GM12878 (cell line): ENCODE data around the gene ZNF350. TPM values are rescaled to one million over a fixed set of nuclear protein-coding genes. Genes with fewer than 3 reads are reported as not detected.
A peak's percentile ranks its signal among the peaks of the same experiment; 100 is the strongest.

Source experiments
- CREB1 ChIP-seq: IDR thresholded peaks from 2 replicates; pipeline ENCODE4 v1.6.1; 2012; ENCODE audit warnings: low read depth, mild to moderate bottlenecking, inconsistent platforms
- EZH2 ChIP-seq: IDR thresholded peaks from 2 replicates; pipeline ENCODE4 v1.6.1; 2012; ENCODE audit warnings: low read depth, mild to moderate bottlenecking, control low read depth, inconsistent platforms, low read length, borderline replicate concordance; ENCODE audit not compliant: control insufficient read depth
- HDGF ChIP-seq: fragments of 450-650 bp; IDR thresholded peaks from 2 replicates; pipeline ENCODE4 v1.6.1; 2016; ENCODE audit warnings: antibody characterized with exemption
- JUNB ChIP-seq: IDR thresholded peaks from 2 replicates; pipeline ENCODE4 v1.6.1; 2016; ENCODE audit warnings: antibody characterized with exemption, mild to moderate bottlenecking
- MEF2B ChIP-seq: fragments of 450-650 bp; IDR thresholded peaks from 2 replicates; pipeline ENCODE4 v1.6.1; 2018; ENCODE audit warnings: mild to moderate bottlenecking, moderate library complexity; ENCODE audit not compliant: partially characterized antibody, poor library complexity, severe bottlenecking
- MYB ChIP-seq: fragments of 150-350 bp; IDR thresholded peaks from 2 replicates; pipeline ENCODE4 v1.6.1; 2014; ENCODE audit warnings: mild to moderate bottlenecking, low read depth, low read length, borderline replicate concordance
- NFYB ChIP-seq: IDR thresholded peaks from 2 replicates; pipeline ENCODE4 v1.6.1; 2011; ENCODE audit warnings: low read depth, mild to moderate bottlenecking, low read length, improper control_type of control experiment, moderate library complexity; ENCODE audit not compliant: insufficient read depth
- NR2C2 ChIP-seq: IDR thresholded peaks from 2 replicates; pipeline ENCODE4 v1.6.1; 2011; ENCODE audit warnings: borderline replicate concordance, low read depth; ENCODE audit not compliant: control insufficient read depth, insufficient read length
- PAX5 ChIP-seq: IDR thresholded peaks from 2 replicates; pipeline ENCODE4 v1.6.1; 2011; ENCODE audit warnings: low read depth, low read length, borderline replicate concordance
- POLR2A ChIP-seq: IDR thresholded peaks from 2 replicates; pipeline ENCODE4 v1.6.1; 2011; ENCODE audit warnings: low read depth, mild to moderate bottlenecking, low read length
- POU2F2 ChIP-seq: IDR thresholded peaks from 3 replicates; pipeline ENCODE4 v1.6.1; 2011; ENCODE audit warnings: low read depth, mild to moderate bottlenecking, low read length, borderline replicate concordance
- RFX5 ChIP-seq: IDR thresholded peaks from 2 replicates; pipeline ENCODE4 v1.6.1; 2011; ENCODE audit warnings: low read depth, low read length, improper control_type of control experiment
- SMARCA5 ChIP-seq: fragments of 450-650 bp; IDR thresholded peaks from 2 replicates; pipeline ENCODE4 v1.6.1; 2017; ENCODE audit warnings: mild to moderate bottlenecking
- SP1 ChIP-seq: IDR thresholded peaks from one replicate; pipeline ENCODE4 v1.6.1; 2011; ENCODE audit warnings: low read depth, low read length
- ZNF24 ChIP-seq: fragments of 450-650 bp; IDR thresholded peaks from 2 replicates; pipeline ENCODE4 v1.6.1; 2017; ENCODE audit warnings: antibody characterized with exemption, mild to moderate bottlenecking
- polyA plus RNA-seq, 11 experiments: library from polyadenylated mRNA; depleted of rRNA in 4 of 11; unstranded in 6 of 11; stranded (reverse) in 5 of 11; fragments of >200 nt; fragmentation: Nextera tagmentation in 4 of 11; fragmentation: Illumina TruSeq in 1 of 11; extraction: Ambion mirVana in 4 of 11; extraction: Trizol in 1 of 11; gene quantifications; 1 replicate in 1 of 11; 2 replicates in 10 of 11; pipeline versions ENCODE4 v1.2.1 to v1.2.3, GENCODE V29; 2011 to 2016; ENCODE audit warnings: inconsistent platforms in 2 of 11, missing spikeins in 2 of 11, low read depth in 1 of 11
- total RNA-seq, 4 experiments: library from RNA; depleted of rRNA in 3 of 4; stranded (reverse); fragments of >200 nt in 3 of 4; fragmentation: Illumina TruSeq in 1 of 4; extraction: Trizol in 1 of 4; gene quantifications; 2 replicates each; pipeline versions ENCODE4 v1.2.1 to v1.2.3, GENCODE V29; 2013 to 2021
- TF ChIP-seq, protein P1 (sequence below): IDR thresholded peaks from 2 replicates; pipeline ENCODE4 v1.6.1; 2011; ENCODE audit warnings: borderline replicate concordance, low read depth, mild to moderate bottlenecking, moderate library complexity, low read length; ENCODE audit not compliant: insufficient read depth, poor library complexity, severe bottlenecking
- TF ChIP-seq, protein P2 (sequence below): fragments of 450-650 bp; formaldehyde crosslinking; IDR thresholded peaks from 2 replicates; pipeline ENCODE4 v1.5.0; 2022; ENCODE audit warnings: mild to moderate bottlenecking, missing genetic modification characterization
- TF ChIP-seq, protein P3 (sequence below): IDR thresholded peaks from 2 replicates; pipeline ENCODE4 v1.6.1; 2012; ENCODE audit warnings: low read depth, low read length, improper control_type of control experiment
- TF ChIP-seq, protein P4 (sequence below): fragments of 450-650 bp; conservative IDR thresholded peaks from 2 replicates; pipeline ENCODE4 v1.6.1; 2017; ENCODE audit warnings: mild to moderate bottlenecking, moderate library complexity

The ZNF350 gene
- total and polyA plus RNA-seq, 10 of the 15 experiments (the other 5 are each of a cell fraction or from before 2014, with no cell fraction given), result 6.4 to 11.8 (median 10.0) TPM

DNA sequence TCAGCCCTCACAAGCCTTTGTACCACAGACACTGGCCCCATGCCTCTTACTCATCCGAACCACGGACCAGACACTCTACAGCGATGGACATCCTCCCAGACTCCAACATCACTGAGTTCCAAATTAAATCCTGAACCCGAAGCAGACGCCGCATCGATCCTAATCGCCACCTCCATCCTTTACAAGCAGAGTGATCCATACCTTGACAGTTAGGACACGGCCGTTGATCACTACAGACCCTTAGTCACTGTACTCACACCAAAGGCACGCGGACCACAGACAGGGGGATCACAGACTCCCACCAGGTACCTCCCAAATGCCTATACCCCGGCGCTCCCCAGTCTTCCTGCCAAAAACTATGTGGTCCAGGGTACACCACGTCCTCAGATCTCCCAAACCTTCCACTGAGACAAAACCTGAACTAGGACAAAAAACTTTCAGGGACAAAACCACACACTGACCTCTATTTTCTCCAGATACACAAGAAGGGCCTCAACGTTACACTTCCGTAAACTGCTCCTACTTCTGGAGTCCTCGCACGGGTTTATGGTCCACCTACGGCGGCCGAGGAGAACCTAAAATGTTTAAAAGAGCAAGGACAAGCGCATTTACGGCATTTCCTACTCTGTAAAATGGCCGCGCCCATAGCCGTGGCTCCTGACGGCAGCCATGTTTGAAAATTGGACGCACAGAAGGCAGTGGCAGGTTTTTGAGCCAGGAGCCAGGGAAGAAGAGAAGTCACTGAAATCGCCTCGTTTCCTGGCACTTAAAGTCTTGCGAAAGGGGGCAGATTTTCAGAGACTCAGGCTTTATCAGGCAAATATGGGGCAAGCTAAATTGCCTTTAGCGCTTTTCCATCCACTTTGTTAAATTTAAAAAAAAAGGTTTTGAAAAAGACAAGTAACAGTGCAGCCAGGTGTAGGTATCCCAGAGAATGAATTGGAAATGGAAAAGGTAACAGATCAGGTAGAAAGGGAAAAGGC is at the start of gene ZNF350 (continued):
- TF ChIP-seq ZNF24, result no peak
- TF ChIP-seq PAX5, result no peak
- TF ChIP-seq, protein P1, sequence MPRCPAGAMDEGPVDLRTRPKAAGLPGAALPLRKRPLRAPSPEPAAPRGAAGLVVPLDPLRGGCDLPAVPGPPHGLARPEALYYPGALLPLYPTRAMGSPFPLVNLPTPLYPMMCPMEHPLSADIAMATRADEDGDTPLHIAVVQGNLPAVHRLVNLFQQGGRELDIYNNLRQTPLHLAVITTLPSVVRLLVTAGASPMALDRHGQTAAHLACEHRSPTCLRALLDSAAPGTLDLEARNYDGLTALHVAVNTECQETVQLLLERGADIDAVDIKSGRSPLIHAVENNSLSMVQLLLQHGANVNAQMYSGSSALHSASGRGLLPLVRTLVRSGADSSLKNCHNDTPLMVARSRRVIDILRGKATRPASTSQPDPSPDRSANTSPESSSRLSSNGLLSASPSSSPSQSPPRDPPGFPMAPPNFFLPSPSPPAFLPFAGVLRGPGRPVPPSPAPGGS, result no peak
- no peak for TF ChIP-seq NFYB
- no peak for TF ChIP-seq SMARCA5
- TF ChIP-seq, protein P2, sequence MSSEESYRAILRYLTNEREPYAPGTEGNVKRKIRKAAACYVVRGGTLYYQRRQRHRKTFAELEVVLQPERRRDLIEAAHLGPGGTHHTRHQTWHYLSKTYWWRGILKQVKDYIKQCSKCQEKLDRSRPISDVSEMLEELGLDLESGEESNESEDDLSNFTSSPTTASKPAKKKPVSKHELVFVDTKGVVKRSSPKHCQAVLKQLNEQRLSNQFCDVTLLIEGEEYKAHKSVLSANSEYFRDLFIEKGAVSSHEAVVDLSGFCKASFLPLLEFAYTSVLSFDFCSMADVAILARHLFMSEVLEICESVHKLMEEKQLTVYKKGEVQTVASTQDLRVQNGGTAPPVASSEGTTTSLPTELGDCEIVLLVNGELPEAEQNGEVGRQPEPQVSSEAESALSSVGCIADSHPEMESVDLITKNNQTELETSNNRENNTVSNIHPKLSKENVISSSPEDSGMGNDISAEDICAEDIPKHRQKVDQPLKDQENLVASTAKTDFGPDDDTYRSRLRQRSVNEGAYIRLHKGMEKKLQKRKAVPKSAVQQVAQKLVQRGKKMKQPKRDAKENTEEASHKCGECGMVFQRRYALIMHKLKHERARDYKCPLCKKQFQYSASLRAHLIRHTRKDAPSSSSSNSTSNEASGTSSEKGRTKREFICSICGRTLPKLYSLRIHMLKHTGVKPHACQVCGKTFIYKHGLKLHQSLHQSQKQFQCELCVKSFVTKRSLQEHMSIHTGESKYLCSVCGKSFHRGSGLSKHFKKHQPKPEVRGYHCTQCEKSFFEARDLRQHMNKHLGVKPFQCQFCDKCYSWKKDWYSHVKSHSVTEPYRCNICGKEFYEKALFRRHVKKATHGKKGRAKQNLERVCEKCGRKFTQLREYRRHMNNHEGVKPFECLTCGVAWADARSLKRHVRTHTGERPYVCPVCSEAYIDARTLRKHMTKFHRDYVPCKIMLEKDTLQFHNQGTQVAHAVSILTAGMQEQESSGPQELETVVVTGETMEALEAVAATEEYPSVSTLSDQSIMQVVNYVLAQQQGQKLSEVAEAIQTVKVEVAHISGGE, result no peak
- peak; percentile 68 for TF ChIP-seq CREB1
- TF ChIP-seq POU2F2, result peak; percentile 37; the same call in 1 of the 3 replicates
- TF ChIP-seq MYB, result no peak
- no peak for TF ChIP-seq EZH2
- TF ChIP-seq, protein P3, sequence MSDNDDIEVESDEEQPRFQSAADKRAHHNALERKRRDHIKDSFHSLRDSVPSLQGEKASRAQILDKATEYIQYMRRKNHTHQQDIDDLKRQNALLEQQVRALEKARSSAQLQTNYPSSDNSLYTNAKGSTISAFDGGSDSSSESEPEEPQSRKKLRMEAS, result no peak
- peak; percentile 67 for TF ChIP-seq POLR2A
- TF ChIP-seq RFX5, result no peak
- TF ChIP-seq NR2C2, result no peak
- TF ChIP-seq, protein P4, sequence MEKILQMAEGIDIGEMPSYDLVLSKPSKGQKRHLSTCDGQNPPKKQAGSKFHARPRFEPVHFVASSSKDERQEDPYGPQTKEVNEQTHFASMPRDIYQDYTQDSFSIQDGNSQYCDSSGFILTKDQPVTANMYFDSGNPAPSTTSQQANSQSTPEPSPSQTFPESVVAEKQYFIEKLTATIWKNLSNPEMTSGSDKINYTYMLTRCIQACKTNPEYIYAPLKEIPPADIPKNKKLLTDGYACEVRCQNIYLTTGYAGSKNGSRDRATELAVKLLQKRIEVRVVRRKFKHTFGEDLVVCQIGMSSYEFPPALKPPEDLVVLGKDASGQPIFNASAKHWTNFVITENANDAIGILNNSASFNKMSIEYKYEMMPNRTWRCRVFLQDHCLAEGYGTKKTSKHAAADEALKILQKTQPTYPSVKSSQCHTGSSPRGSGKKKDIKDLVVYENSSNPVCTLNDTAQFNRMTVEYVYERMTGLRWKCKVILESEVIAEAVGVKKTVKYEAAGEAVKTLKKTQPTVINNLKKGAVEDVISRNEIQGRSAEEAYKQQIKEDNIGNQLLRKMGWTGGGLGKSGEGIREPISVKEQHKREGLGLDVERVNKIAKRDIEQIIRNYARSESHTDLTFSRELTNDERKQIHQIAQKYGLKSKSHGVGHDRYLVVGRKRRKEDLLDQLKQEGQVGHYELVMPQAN, result peak; percentile 51; the same call in 1 of the 2 replicates
- TF ChIP-seq MEF2B, result no peak
- no peak for TF ChIP-seq JUNB
- peak; percentile 52 for TF ChIP-seq SP1
- TF ChIP-seq HDGF, result peak; percentile 28; the same call in 1 of the 2 replicates
